H1 (cell line): ENCODE data around the gene ATP13A2. TPM values are rescaled to one million over a fixed set of nuclear protein-coding genes. Genes with fewer than 3 reads are reported as not detected.

ENCODE experiments used
- CREB1 ChIP-seq: IDR thresholded peaks from 2 replicates; pipeline ENCODE4 v1.6.1; 2012; ENCODE audit warnings: inconsistent platforms
- CTBP2 ChIP-seq: IDR thresholded peaks from 2 replicates; pipeline ENCODE4 v1.7.0; 2011; ENCODE audit warnings: borderline replicate concordance, mild to moderate bottlenecking, moderate library complexity, mixed read lengths, low read length; ENCODE audit not compliant: insufficient read depth, insufficient read length
- JUN ChIP-seq: IDR thresholded peaks from 2 replicates; pipeline ENCODE4 v1.6.1; 2011; ENCODE audit warnings: low read depth, mild to moderate bottlenecking, improper control_type of control experiment, low read length
- RBBP5 ChIP-seq: IDR thresholded peaks from 2 replicates; pipeline ENCODE4 v1.7.1; 2012; ENCODE audit warnings: low read depth, mild to moderate bottlenecking, inconsistent platforms, low read length, moderate library complexity, borderline replicate concordance
- SAP30 ChIP-seq: fragments of 300-600 bp; sonication (generic); IDR thresholded peaks from 2 replicates; pipeline ENCODE4 v1.7.1; 2012; ENCODE audit warnings: low read length, moderate library complexity, mild to moderate bottlenecking, inconsistent platforms; ENCODE audit not compliant: insufficient read depth, insufficient replicate concordance
- SRF ChIP-seq: IDR thresholded peaks from 2 replicates; pipeline ENCODE4 v1.6.1; 2011; ENCODE audit warnings: mild to moderate bottlenecking, low read depth, low read length, moderate library complexity
- polyA plus RNA-seq, 7 experiments: library from polyadenylated mRNA; depleted of rRNA in 3 of 7; stranded (reverse) in 5 of 7; unstranded in 2 of 7; fragments of >200 nt in 5 of 7; fragments of 200-250 nt in 2 of 7; gene quantifications; 1 replicate in 5 of 7; 2 replicates in 1 of 7; 4 replicates in 1 of 7; pipeline versions ENCODE4 v1.2.1 to v1.2.3, GENCODE V29; 2011 to 2013; ENCODE audit warnings: missing spikeins in 2 of 7, mixed read lengths in 2 of 7
- total RNA-seq: library from RNA; stranded (reverse); fragmentation: NEBNext Ultra II Directional; extraction: Animal tissue kit (Norgen Biotek cat#: 25700); gene quantifications from 2 replicates; pipeline ENCODE4 v1.2.1, GENCODE V29; 2021
- TF ChIP-seq, protein P1 (sequence below): IDR thresholded peaks from 2 replicates; pipeline ENCODE4 v1.6.1; 2011; ENCODE audit warnings: low read depth, mild to moderate bottlenecking, low read length; ENCODE audit not compliant: insufficient read depth

Gene ATP13A2
- total and polyA plus RNA-seq, 2 of the 8 experiments (the other 6 are each of a cell fraction or from before 2014, with no cell fraction given): 82.1 to 83.6 TPM

DNA sequence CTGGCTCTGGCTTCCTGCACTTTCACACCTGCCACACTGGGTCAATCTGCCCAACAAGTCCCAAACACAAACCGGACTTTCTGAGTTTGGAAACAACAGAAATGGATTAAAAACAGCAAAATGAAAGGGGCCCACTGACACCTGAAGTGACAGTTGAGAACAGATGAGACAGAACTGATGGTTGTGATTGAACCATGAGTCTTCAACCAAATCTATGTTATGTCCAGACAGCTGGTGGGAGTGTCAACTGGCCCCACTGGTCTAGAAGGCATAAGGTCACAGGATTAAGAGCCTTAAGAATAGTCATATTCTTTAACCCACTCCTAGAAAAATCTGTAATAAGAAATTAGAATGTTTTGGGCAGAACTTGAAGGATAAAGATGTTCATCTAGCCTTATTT, 13.0 kb upstream of the ATP13A2 start (continued):
- TF ChIP-seq SAP30: no peak
- TF ChIP-seq SRF: no peak
- no peak for TF ChIP-seq CREB1
- TF ChIP-seq, protein P1, sequence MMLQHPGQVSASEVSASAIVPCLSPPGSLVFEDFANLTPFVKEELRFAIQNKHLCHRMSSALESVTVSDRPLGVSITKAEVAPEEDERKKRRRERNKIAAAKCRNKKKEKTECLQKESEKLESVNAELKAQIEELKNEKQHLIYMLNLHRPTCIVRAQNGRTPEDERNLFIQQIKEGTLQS: no peak
- TF ChIP-seq CTBP2: no peak
- TF ChIP-seq JUN: no peak
- TF ChIP-seq RBBP5: no peak
- TF ChIP-seq, all 59 proteins: peak for 0
